ENCODE measurements around the gene GRK3.

DNA sequence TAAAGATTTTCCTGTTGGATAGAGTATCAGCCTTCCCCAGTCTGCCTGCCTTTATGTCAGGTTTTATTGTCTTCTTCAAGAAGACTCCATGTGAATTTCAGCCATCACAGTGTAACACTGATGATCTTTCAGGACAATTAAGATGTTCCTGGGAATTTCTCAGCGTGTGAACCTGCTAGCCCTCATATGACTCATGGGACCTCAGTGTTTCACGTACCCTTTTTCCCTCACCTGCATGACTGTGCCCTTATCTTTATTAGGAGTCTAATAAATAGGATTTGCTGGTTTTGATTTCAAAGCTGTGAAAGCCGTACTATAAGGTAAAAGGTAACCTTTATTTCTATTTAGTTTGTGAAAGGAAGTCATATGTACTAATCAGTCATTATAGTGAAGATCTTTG lies 95.9 kb downstream of the GRK3 start:
- TF ChIP-seq, protein P1, sequence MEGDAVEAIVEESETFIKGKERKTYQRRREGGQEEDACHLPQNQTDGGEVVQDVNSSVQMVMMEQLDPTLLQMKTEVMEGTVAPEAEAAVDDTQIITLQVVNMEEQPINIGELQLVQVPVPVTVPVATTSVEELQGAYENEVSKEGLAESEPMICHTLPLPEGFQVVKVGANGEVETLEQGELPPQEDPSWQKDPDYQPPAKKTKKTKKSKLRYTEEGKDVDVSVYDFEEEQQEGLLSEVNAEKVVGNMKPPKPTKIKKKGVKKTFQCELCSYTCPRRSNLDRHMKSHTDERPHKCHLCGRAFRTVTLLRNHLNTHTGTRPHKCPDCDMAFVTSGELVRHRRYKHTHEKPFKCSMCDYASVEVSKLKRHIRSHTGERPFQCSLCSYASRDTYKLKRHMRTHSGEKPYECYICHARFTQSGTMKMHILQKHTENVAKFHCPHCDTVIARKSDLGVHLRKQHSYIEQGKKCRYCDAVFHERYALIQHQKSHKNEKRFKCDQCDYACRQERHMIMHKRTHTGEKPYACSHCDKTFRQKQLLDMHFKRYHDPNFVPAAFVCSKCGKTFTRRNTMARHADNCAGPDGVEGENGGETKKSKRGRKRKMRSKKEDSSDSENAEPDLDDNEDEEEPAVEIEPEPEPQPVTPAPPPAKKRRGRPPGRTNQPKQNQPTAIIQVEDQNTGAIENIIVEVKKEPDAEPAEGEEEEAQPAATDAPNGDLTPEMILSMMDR (conservative IDR thresholded peaks at IDR 0.05 in 1 of 2, IDR thresholded peaks at IDR 0.05 in 1 of 2; ENCODE audit: extremely low read depth in 1 of 2, insufficient read depth in 1 of 2, low read depth in 1 of 2, low read length in 2 of 2): no peak
- TF ChIP-seq EZH2 (IDR thresholded peaks at IDR 0.05; ENCODE audit: borderline replicate concordance, low read length): no peak

Data from mammary epithelial cell (primary cell).